ENCODE measurements around the gene RAE1.

The RAE1 gene

GRCh38 chr20:57351042-57351783, at the start of gene RAE1:
Gene RAE1 (plus strand): TSS chr20:57351255. CDS start chr20:57354039, 2,784 bp downstream.
- peak; percentile 91 for DNase-seq (ENCODE audit: low read depth, low spot score)

- peak; percentile 30 for DNase-seq (ENCODE audit: low read depth, low spot score)
Observed at GRCh38 chr20:57306747-57307146, 44.3 kb upstream of the RAE1 start.

- peak; percentile 50 for DNase-seq (ENCODE audit: low read depth, low spot score)
Observed at GRCh38 chr20:57308451-57309271, 42.4 kb upstream of the RAE1 start.

GRCh38 chr20:57309544-57310115, 41.4 kb upstream of the RAE1 start:
- DNase-seq (ENCODE audit: low read depth, low spot score): no peak

- DNase-seq (ENCODE audit: low read depth, low spot score): no peak
Observed at GRCh38 chr20:57310821-57311514, 40.1 kb upstream of the RAE1 start.

GRCh38 chr20:57312138-57312537, 38.9 kb upstream of the RAE1 start:
- DNase-seq (ENCODE audit: low read depth, low spot score): no peak

- DNase-seq (ENCODE audit: low read depth, low spot score): no peak
Observed at GRCh38 chr20:57313230-57313629, 37.8 kb upstream of the RAE1 start.

- no peak for DNase-seq (ENCODE audit: low read depth, low spot score)
Observed at GRCh38 chr20:57313951-57314350, 37.1 kb upstream of the RAE1 start.

- no peak for DNase-seq (ENCODE audit: low read depth, low spot score)
Observed at GRCh38 chr20:57315083-57315975, 35.7 kb upstream of the RAE1 start.

- no peak for DNase-seq (ENCODE audit: low read depth, low spot score)
Observed at GRCh38 chr20:57315976-57316480, 35.0 kb upstream of the RAE1 start.

GRCh38 chr20:57316795-57317201, 34.3 kb upstream of the RAE1 start:
- no peak for DNase-seq (ENCODE audit: low read depth, low spot score)

GRCh38 chr20:57317316-57317788, 33.7 kb upstream of the RAE1 start:
- DNase-seq (ENCODE audit: low read depth, low spot score): no peak

- no peak for DNase-seq (ENCODE audit: low read depth, low spot score)
Observed at GRCh38 chr20:57317789-57318371, 33.2 kb upstream of the RAE1 start.

GRCh38 chr20:57319584-57319983, 31.5 kb upstream of the RAE1 start:
- no peak for DNase-seq (ENCODE audit: low read depth, low spot score)

- no peak for DNase-seq (ENCODE audit: low read depth, low spot score)
Observed at GRCh38 chr20:57320358-57320757, 30.7 kb upstream of the RAE1 start.

- no peak for DNase-seq (ENCODE audit: low read depth, low spot score)
Observed at GRCh38 chr20:57321142-57321541, 29.9 kb upstream of the RAE1 start.

- no peak for DNase-seq (ENCODE audit: low read depth, low spot score)
Observed at GRCh38 chr20:57322476-57322875, 28.6 kb upstream of the RAE1 start.

- peak; percentile 90 for DNase-seq (ENCODE audit: low read depth, low spot score)
Observed at GRCh38 chr20:57323034-57323433, 28.0 kb upstream of the RAE1 start.

GRCh38 chr20:57325632-57326356, 25.3 kb upstream of the RAE1 start:
- DNase-seq (ENCODE audit: low read depth, low spot score): no peak

Measured in ELF-1 (cell line).